WTC11 (cell line): ENCODE data around the gene FTSJ3.

Experiments
- NR1H2 ChIP-seq: sonication (generic); formaldehyde crosslinking; IDR thresholded peaks from 2 replicates; pipeline ENCODE4 v1.9.0; 2021; ENCODE audit warnings: mild to moderate bottlenecking, moderate library complexity, missing genetic modification reagents
- PRDM15 ChIP-seq: sonication (generic); formaldehyde crosslinking; IDR thresholded peaks from 2 replicates; pipeline ENCODE4 v1.8.0; 2022; ENCODE audit warnings: missing genetic modification reagents
- TF ChIP-seq, protein P1 (sequence below): sonication (generic); formaldehyde crosslinking; IDR thresholded peaks from 2 replicates; pipeline ENCODE4 v1.8.0; 2022; ENCODE audit warnings: mild to moderate bottlenecking, missing genetic modification reagents
- TF ChIP-seq, protein P2 (sequence below): fragments of 200-600 bp; IDR thresholded peaks from 2 replicates; pipeline ENCODE4 v1.8.0; 2022; ENCODE audit warnings: antibody characterized with exemption
- TF ChIP-seq, protein P3 (sequence below): fragments of 250-450 bp; sonication (Bioruptor Pico); IDR thresholded peaks from 2 replicates; pipeline ENCODE4 v1.9.0; 2021; ENCODE audit warnings: mild to moderate bottlenecking

GRCh38 chr17:63819585-63820537 is 7.6 kb downstream of the FTSJ3 start:
- TF ChIP-seq NR1H2, result no peak
- no peak for TF ChIP-seq PRDM15 (CRISPR knock-in tag)
- TF ChIP-seq, protein P1, sequence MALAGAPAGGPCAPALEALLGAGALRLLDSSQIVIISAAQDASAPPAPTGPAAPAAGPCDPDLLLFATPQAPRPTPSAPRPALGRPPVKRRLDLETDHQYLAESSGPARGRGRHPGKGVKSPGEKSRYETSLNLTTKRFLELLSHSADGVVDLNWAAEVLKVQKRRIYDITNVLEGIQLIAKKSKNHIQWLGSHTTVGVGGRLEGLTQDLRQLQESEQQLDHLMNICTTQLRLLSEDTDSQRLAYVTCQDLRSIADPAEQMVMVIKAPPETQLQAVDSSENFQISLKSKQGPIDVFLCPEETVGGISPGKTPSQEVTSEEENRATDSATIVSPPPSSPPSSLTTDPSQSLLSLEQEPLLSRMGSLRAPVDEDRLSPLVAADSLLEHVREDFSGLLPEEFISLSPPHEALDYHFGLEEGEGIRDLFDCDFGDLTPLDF, result no peak
- TF ChIP-seq, protein P2, sequence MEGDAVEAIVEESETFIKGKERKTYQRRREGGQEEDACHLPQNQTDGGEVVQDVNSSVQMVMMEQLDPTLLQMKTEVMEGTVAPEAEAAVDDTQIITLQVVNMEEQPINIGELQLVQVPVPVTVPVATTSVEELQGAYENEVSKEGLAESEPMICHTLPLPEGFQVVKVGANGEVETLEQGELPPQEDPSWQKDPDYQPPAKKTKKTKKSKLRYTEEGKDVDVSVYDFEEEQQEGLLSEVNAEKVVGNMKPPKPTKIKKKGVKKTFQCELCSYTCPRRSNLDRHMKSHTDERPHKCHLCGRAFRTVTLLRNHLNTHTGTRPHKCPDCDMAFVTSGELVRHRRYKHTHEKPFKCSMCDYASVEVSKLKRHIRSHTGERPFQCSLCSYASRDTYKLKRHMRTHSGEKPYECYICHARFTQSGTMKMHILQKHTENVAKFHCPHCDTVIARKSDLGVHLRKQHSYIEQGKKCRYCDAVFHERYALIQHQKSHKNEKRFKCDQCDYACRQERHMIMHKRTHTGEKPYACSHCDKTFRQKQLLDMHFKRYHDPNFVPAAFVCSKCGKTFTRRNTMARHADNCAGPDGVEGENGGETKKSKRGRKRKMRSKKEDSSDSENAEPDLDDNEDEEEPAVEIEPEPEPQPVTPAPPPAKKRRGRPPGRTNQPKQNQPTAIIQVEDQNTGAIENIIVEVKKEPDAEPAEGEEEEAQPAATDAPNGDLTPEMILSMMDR, result no peak
- TF ChIP-seq, protein P3, sequence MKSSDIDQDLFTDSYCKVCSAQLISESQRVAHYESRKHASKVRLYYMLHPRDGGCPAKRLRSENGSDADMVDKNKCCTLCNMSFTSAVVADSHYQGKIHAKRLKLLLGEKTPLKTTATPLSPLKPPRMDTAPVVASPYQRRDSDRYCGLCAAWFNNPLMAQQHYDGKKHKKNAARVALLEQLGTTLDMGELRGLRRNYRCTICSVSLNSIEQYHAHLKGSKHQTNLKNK (CRISPR knock-in tag), result no peak
